NCI-H345 treated with DMSO at 0.1 percent for 48 hours (cell line): ENCODE data around the gene DSTYK.
"Not testable (repeated sequence)": the region's sequence is repeated elsewhere in the genome, so short reads cannot be mapped to it uniquely, and the experiment has no call there.

Source experiments
- DNase-seq: peaks from one replicate; lab custom pipeline; 2025; ENCODE audit not compliant: unreplicated experiment; lab: John Stamatoyannopoulos, UW

The DSTYK gene

DNA sequence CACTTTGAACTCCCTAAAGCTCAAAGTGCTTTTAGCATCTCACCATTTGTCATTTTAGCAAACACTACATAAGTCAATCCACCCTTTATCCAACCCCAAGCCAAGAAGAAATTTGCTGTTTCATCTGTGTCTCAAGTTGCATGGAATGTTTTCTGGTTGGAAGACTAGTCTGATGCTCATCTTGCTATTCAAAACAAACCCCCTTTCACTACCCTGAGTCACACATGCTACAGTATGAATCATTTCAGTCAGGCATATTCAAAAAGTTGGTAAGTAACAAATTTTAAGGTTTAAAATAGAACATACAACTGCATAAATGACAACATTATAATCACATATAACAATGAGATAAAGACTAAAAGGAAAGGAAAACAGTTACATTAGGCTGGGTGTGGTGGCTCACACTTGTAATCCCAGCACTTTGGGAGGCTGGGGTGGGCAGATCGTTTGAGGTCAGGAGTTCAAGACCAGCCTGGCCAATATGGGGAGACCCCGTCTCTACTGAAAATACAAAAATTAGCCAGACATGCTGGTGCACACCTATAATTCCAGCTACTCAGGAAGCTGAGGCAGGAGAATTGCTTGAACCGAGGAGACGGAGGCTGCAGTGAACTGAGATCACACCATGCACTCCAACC, 38.7 kb downstream of the DSTYK start:
- DNase-seq, result no peak

DNA sequence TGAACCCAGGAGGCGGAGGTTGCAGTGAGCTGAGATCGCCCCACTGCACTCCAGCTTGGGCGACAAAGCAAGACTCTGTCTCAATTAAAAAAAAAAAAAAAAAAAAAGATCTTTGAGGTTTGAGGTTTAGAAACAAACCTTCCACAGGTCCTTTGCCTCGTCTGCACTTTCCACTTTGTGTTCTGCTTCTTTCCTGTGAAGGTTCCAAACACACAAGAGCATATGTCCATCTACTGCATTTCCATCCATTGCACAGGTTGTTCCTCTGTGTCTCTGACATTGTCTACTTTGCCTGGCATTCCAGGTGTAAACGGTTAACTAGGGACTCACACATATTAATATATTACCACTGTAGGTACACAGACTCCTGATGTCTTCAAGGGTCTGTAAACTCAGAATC, 40.1 kb downstream of the DSTYK start:
- no peak for DNase-seq

DNA sequence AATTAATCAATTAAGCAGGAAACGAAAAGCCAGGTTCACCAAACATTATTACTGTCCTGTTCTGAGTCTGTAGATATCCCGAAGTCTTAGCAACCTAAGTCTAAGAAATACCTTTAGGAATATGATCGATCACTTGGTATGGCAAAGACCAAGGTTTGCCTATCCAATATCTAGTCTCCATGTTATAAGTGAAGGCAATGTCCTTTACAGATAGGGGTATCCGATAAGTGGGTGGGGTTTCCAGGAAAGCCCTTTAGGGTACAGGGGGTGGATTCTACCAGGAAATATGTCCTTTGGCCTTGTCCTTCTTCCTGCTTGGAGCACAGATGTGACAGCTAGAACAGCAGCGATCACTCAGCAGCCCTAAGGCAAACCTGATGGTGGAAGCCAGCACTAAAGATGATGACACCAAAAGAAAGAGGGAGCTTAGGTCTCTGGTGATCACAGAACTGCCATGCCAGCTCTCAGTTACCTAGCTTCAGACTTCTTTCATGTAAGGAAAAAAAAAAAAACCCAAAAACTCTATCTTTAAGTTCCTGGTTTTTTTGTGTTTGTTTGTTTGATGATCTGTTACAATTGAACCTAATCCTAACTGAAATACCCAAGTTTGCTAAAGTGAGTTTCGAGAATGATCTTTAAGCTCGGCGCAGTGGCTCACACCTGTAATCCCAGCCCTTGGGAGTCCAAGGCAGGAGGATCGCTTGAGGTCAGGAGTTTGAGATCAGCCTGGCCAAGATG, 40.8 kb downstream of the DSTYK start:
- no peak for DNase-seq

DNA sequence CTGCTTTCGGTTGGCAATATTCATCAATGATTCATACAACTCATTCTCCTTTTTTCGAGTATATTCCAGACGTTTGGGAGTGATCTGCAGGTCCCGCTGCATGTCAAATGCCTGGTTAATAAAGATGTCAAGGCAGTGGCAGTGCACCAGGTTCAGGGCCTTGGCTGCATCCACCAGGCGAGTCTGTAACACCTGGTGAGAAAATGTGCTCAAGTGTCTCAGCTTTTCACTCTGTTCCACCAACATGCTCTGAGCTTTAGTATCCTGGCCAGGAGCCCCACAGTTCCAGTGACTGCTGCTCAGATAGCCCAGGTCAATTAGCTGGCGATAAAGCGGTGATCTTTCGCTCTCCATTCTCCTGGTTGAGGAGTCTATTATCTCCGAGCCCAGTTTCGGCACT, 42.3 kb downstream of the DSTYK start:
- no peak for DNase-seq

DNA sequence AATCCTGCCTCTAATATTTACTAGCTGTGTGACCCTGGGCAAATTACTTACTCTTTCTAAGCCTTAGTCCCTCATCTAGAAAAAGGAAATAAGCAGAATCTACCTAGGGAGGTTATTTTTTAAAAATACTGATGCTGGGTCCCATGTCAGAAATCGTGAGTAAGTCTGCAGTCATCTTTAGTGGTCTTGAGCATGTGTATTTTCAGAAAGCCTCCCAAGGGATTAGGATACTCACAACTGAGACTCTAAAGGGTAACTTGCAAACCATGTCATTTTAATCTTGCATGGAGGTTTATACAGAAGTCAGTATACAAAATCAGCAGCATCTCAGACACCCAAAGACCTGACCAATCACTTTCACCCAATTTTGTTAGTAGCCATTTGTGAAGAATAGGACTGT, 43.2 kb downstream of the DSTYK start:
- DNase-seq, result no peak

DNA sequence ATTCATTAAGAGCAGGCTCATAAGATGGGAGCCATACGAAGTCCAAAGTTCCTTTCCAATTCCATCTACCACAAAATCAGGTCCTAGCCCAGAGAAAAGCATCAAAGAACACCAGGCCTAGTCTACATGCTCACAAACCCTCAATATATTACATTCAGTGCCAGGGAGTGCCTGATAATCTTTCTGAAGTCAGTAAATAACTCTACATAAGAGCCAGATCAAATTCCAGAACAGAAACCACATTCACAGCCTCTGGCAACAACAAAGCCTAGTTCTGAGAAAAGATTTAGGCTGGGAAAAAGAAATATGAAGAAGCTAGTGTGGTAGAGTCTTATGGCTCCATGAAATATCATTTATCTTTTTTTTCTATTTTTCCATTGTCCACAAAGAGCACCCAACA, 49.2 kb downstream of the DSTYK start:
- no peak for DNase-seq

DNA sequence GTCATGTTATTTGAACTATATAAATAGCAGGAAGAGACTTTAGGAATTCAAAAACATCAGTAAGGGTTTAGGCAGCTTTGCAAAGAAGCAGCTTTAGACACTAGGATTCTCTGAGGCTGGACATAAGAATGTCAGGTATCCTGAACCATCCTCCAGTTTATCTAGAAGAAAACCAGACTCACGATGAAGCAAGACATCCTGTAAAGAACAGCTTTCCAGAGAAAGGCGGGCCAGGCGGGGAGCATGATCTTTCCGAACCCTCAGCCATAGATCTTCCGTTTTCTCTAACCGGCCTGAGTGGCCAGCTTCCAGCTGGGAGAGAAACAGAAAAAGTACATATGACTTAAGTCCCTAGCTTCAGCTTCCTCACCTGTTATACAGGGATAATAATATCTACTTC, 50.4 kb downstream of the DSTYK start:
- no peak for DNase-seq

DNA sequence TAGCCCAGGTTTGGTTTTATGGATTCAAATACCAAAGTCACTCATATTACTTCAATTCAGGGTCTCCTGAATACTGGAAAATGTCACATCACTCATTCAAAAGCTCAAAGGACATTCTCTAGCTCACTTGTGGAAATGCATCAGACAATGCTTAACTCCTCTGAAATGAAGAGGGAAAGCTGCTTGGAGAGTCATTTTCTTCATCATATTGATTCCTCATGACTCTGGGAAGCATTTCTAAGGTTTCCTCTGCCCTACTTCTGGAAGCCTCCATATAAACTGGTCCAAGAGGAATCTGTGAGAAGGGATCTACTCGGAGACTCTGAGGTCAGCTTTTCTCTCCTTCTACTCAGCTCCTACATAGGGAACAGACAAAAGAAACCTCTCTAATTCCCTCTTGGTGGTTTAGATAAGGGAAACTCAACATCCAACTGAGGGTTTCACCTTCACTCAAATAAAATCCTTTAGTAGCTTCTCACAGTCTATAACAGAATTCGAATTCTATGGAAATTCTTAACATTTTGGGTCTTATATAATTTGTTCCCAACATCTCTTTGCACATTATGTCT, 53.4 kb downstream of the DSTYK start:
- no peak for DNase-seq

DNA sequence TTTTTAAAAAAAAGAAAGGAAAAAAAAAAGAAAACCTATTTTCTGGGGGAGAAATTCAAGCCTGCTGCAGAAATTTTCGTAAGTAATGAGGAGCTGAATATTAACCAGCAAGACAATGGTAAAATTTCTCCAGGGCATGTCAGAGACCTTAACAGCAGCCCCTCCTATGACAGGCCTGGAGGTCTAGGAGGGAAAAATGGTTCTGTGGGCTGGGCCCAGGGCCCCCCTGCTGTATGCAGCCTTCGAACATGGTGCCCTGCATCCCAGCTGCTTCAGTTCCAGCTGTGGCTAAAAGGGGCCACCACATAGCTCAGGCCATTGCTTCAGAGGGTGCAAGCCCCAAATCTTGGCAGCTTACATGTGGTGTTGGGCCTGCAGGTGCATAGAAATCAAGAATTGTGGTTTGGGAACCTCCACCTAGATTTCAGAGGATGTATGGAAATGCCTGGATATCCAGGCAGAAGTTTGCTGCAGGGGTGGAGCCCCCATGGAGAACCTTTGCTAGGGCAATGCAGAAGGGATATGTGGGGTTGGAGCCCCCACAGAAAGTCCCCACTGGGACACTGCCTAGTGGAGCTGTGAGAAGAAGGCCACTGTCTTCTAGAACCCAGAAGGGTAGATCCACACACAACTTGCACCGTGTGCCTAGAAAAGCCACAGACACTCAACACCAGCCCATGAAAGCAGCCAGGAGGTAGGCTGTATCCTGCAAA, 55.7 kb downstream of the DSTYK start:
- not testable (repeated sequence) for DNase-seq

DNA sequence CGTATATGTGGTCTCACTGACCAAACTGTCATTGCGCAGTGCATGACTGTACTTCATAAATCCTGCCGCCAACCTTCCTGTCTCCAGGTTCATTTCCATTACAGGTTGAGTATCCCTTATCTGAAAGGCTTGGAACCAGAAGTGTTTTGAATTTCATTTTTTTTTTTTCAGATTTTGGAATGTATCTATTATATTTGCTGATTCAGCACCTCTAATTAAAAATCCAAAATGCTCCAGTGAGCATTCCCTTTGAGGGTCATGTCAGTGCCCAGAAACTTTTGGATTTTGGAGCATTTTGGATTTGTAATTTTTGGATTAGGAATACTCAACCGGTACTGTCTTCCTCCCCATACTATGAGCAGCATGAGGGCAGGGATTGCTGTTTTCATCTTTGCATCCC, 59.0 kb downstream of the DSTYK start:
- DNase-seq, result no peak

DNA sequence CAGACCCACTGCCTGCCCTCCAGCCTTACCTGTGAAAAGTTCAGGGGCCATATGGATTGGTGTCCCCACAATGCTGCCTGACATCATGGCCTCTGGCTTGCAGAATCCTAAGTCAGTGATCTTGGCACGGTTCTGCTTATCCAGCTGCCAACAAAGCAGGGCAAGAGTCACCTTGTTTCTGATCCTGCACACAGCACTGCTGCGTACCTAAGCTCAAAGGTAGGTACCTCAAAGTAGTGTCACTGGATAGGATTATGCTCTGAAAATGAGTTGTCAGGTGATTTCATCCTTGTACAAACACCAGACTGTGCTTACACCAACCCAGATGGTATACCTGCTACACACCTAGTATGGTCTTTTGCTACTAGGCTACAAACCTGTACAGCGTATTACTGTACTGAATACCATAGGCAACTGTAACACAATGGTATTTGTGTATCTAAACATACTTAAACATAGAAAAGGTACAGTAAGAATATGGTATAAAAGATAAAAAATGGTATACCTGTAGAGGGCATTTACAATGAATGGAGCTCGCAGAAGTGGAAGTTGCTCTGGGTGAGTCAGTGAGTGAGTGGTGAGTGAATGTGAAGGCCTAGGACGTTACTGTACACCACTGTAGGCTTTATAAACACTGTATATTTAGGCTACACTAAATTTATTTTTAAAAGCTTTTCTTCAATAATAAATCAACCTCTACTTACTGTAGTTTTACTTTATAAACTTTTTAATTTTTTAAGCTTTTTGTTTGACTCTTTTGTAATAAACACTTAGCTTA, 60.7 kb downstream of the DSTYK start:
- DNase-seq, result no peak

DNA sequence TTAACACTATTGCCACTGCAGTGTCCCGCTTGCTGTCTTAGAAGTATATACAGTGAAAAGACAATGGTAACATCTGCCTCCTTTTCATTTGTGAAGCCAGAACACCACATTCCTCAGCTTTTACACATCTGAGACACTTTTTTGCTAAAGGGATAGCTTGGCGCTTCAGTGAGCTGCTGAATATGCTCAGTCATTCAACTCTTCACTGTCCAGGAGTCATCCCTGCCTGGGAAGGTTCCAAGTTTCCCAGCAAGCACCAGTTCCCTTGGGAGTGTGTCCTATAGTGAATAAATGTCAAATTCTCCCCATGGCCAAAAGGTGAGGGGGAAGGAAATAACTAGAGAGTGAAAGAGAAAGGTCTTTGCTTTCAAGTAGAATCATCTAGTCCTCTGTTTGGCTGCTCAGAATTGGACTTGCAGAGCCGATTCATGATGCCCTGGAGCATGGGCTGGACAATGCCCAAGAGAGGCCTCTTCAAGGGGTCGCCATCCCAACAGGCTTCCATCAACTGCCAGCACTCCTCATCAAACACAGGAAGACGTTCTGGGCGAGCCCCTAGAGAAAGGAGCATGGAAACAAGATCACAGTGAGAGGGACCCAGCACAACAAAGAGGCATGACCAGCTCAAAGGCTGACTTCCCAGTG, 64.2 kb downstream of the DSTYK start:
- no peak for DNase-seq

DNA sequence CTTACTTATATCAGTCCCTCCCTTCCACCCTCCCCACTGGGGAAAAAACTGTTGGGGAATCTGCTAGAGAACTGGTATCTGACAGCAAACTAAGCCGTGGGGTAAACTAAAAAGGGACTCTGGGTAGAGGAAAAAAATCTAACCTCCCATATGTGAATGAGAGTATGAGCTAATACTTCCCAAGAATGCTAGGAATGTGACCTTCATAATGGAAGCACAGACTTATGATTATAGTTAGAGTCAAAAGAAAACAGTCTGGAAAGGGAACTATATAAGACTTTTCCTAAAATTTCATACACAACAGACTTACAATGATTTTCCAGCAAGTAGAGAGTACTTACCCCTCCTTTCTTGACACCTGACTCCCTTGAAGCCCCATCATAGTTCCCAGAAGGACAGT, 66.8 kb downstream of the DSTYK start:
- DNase-seq, result no peak

DNA sequence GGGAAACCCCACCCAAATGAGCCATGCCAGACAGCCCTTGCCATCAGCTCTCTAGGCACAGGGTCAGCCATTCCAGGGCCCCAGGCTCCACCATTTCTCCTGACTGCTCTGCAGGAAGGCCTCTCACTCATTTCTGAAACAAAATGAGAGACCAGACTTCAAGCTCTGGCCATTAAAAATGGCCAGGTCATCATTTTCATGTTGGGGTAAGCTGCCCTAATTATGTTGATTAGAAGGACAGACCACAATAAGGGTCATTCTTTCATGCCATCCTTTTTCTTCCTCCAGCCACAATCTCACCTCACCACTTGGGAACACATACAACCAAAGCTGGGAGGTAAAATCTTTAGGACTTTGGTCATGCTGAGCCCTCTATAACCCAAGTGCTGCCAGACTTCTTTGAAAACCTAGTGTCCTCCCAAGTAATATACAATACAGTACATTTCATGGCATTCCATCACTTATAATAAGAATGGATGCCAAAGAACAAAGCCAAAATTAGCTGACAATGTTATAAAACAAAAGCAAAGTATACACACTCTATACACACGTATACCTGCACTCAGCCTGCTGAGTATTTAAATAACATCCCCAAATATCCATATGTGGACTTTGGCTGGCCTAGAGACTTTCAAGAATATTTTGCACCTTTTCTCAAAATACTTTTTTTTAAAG, 67.3 kb downstream of the DSTYK start:
- DNase-seq, result no peak

DNA sequence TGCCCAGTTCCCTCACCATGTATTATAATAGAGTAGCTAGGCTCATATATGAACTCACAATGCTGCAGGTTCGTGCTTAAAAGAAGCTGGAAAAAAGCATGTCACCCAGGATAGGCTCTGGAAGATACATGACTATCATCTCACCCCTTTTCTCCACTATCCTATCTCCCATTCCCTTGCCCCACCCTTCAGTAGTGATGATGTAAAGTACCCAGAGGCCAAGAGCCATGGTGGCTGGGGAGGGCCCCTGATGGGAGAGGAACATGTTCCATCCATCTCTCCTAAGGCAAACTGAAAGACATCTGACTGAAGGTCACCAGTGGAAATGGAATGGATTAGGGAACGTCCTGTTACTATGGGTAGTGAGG, 69.4 kb downstream of the DSTYK start:
- DNase-seq, result no peak

DNA sequence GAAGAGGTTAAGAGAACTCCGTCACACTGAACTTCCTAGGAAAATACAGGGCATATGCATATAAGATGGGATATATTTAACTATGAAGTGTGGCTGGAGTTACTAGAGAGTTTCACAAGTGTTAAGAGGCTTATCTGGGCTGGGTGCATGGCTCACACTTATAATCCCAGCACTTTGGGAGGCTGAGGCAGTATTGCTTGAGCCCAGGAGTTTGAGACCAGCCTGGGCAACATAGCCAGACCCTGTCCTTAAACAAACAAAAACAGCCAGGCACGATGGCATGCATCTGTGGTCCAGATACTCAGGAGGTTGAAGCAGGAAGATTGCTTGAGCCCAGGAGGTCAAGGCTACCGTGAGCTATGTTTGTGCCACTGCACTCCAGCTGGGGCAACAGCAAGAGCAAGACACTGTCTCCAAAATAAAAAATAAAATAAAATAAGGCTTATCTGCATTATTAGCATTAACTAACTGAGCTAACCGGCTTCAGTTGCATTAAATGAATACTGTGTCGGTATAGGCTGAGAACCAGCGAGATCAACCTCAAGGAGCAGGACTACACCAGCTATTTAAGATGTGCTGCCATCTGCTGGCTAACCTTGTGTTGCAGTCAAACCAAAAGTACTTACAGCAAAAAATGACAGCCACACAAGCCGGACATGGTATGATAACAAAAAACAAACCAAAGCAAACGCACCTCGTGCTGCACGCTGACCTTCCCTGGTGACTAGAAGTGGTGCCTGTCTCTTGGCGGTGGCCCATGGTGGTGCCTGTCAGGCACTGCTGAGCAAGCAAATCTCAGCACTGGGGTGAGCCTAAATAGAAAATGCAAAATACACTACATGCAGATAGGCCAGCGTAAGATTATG, 70.0 kb downstream of the DSTYK start:
- peak; percentile 55 for DNase-seq

DNA sequence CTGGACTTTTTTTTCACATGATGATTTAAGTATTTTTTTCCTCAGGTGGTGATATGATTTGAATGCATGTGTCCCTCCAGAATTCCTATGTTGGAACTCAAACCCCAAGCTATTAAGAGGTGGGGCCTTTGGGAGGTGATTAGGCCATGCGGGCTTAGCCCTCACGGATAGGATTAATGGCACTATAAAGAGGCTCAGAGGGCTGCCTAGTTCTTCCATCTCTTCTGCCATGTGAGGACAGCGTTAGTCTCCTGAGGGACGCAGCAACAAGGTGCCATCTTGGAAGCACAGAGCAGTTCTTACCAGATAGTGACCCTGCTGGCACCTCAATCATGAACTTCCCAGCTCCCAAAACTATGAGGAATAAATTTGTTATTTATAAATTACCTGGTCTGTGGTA, 71.4 kb downstream of the DSTYK start:
- DNase-seq, result no peak

DNA sequence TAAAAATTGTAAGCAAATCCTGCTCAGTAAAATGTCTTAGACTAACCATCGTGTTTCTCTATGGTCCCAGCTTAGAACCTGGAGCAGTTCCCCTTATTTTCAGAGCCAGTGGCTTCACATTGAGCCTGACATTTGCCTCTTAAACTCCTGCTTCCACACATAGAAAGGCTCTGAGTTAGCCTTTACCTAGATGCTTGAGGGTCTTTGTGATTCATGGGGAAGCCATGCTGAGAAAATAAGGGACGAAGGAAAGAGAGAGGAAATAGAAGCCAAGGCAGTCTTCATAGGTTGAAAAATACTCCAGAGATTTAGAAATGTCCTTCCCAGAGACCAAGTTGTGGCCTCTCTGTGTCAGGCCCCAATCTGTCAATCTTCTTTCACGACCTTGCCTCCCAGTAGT, 73.6 kb downstream of the DSTYK start:
- DNase-seq, result no peak

DNA sequence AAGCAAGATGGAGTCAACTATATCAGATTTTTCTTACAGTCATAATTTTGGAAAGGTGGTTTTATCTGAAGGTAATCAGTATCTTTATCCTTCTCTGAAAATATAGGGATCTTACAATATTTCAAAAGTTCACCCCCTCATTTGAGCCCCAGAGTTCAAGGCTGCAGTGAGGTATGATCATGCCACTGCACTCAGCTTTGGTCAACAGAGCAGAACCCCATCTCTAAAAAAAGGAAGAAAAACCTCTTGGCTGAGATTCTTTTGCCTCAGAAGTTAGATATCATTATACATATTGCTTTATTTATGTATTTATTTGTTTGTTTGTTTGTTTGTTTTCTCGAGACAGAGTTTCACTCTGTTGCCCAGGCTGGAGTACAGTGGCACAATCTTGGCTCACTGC, 78.2 kb downstream of the DSTYK start:
- no peak for DNase-seq
